GM10266 (cell line): ENCODE measurements around the gene CRMP1.

Source experiments
- DNase-seq: peaks from one replicate; pipeline ENCODE4 v3.0.0; 2012; ENCODE audit errors: extremely low spot score
- CTCF ChIP-seq: IDR thresholded peaks from 2 replicates; pipeline ENCODE4 v1.5.1; 2012; ENCODE audit warnings: mild to moderate bottlenecking, low read depth; ENCODE audit not compliant: control insufficient read depth, insufficient read depth; ENCODE audit errors: missing control alignments

The CRMP1 gene

DNA sequence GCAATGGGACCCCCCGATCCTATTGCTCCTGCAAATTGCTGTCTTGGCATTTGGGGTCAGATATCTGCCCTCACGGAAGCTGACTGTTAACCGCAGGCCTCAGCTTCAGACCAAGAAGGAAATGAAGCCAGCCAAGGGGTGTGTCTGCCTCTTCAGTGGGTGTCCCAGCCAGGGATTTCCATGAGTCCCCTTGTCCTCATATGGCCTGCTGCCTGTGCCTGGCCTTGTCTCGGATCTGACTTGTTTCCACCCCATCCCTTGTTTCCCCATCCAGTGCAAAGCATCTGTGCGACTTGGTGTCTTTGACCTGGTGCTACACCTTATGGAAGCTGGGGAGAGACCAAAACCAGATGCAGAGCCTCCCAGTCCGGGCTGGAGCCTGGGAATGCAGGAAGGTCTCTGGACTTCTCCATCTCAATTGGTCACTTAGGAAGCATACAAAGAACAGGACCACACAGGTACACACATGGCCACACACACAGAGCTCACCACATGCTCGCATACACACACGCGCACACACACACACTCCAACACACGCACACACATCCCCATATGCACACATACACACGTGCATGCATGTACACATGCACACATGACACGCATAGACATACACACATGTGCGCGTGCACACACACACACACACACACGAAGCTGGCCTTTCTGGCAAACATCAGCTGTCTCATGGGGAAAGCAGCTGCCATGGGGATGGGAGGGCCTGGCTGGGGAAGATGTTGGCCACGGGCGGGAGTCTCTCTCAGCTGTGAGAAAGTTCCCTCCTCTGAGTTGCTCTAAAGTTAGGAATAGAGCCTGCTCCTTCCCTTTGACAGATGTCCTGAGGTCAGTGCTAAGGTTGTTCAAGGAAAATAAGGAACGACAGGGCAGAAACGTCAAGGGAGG is 65.5 kb downstream of the CRMP1 start:
- no peak for DNase-seq
- no peak for TF ChIP-seq CTCF

DNA sequence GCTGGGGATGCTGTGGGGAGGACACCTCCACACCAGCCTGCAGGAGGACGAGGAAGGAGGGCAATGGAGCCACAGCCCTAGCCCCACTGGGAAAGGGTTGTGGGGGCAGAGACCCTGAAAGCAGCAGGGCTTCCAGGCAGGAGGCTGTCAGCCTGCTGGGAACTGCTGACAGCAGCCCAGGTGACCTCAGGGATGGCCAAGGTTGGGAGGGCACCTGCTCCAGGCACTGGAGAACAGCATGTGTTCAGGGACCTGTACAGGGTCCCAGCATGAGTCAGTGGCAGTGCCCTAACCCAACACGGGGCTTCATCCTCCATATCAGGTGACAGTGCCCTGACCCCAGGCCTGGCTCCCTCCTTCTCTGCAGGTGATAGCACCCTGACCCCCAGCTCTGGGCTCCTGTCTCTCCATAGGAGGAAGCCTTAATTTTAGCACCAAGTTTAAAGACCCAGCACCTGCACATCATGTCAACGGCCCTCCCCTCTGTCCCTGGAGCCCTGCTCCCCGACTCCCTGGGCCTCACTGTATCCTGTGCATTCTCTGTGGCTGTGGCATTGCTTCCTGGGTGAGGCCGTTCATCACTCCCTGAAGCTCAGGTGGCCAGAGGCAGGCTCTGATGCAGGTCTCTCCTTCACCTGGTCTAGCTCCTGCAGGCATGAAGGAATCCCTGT is 66.3 kb downstream of the CRMP1 start:
- TF ChIP-seq CTCF = no peak

GRCh38 chr4:5825321-5826041 is 67.4 kb downstream of the CRMP1 start:
- DNase-seq = no peak
- no peak for TF ChIP-seq CTCF

More for the DNA sequence above, 66.3 kb downstream of the CRMP1 start:
- no peak for DNase-seq

GRCh38 chr4:5824635-5825034 is 68.3 kb downstream of the CRMP1 start:
- TF ChIP-seq CTCF = peak; percentile 54
- DNase-seq = peak; percentile 42

DNA sequence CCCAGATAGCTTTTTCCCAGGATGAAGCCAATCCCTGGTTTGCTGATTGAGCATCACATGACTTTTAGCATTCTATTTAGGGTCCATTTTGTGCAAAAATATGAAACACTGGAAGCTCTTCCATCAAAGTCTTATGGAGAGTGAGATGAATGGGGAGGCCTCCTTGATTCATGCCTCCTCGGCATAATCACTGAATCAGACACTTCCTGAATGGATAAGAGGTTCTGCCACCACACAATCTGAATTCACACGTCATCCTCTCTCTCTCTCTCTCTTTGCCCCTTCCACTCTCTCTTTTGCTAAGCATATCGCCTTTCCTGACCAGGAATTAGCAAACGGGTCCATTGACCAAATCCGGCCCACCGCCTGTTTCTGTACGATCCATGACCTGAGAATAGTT is 68.7 kb downstream of the CRMP1 start:
- no peak for DNase-seq
- no peak for TF ChIP-seq CTCF

GRCh38 chr4:5823542-5824211 is 69.2 kb downstream of the CRMP1 start:
- no peak for TF ChIP-seq CTCF
- DNase-seq = no peak
